ENCODE data around the gene ERICH2. TPM values are rescaled to one million over a fixed set of nuclear protein-coding genes. Genes with fewer than 3 reads are reported as not detected.

Gene ERICH2
- total RNA-seq, 1 experiment from 2014 or later = 0.74 TPM

DNA sequence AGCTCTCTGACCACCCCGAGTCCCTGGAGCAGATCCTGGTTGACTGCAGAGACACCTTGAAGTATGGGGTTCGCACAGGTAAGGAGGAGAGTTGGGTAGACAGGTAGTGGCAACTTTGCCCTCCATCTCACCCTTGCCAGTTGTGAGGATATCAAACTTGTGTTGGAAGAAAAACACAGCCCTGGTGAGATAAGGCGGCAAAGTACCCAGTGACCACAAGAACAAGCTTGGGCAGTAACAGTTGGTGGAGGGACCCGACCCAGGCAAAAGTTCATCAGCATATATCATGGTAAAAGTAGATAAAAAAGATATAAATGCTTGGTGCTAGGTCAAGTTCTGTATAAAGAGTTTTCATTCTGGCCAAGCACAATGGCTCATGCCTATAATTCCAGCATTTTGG lies 60.9 kb downstream of the ERICH2 start:
- in situ Hi-C loops (cut with HindIII; ENCODE audit: low pct_unique_long_range_greater_than_20kb, low sequenced_read_pairs) (no loop called here), intact Hi-C loops (cut with micrococcal nuclease; ENCODE audit: unreplicated experiment) (no loop called here)
- ChIA-PET CTCF (interaction anchor here (0.6 kb wide), 1 partner anchor 1352 kb away, joined by 5 read pairs; the partner anchor contains the start of gene BBS5), POLR2A (interaction anchor here (0.7 kb wide), 1 partner anchor 31 kb away, joined by 4 read pairs; no protein-coding TSS in a partner anchor)
- DNase-seq (ENCODE audit: low read depth, low spot score) (no peak), ATAC-seq (no peak)
- H3K27ac ChIP-seq (ENCODE audit: low read length) = no peak overlapping the region
- no peaks in the 10 kb centered on the region for H3K9me3 ChIP-seq (ENCODE audit: control insufficient read depth, insufficient read depth, low read depth, low read length)
- BruUV-seq (replicated peaks) = no TSS peak
- H3K36me3 ChIP-seq (ENCODE audit: control insufficient read depth, insufficient read depth, low read length) = no peaks in the 10 kb centered on the region
- no peak overlapping the region for H3K4me3 ChIP-seq (ENCODE audit: low read depth in 2 of 2, low read length in 2 of 2)
- no peaks in the 10 kb centered on the region for H3K27me3 ChIP-seq (ENCODE audit: control insufficient read depth, insufficient read depth, low read length)
- TF ChIP-seq CTCF (IDR thresholded peaks at IDR 0.05) (no peak), POLR2AphosphoS5 (IDR thresholded peaks at IDR 0.05; ENCODE audit: low read depth, low read length) (no peak), REST (IDR thresholded peaks at IDR 0.05; ENCODE audit: insufficient read depth in 1 of 2, low read depth in 2 of 2, low read length in 1 of 2) (no peak), SIN3A (IDR thresholded peaks at IDR 0.05; ENCODE audit: borderline replicate concordance, insufficient read depth, low read depth, low read length) (no peak), TCF7L2 (IDR thresholded peaks at IDR 0.05; ENCODE audit: low read depth, low read length) (no peak)
- H3K4me1 ChIP-seq (ENCODE audit: control insufficient read depth, insufficient read depth, low read length) = no peaks in the 10 kb centered on the region

- no peaks in the 10 kb centered on the region for H3K27me3 ChIP-seq (ENCODE audit: control insufficient read depth, insufficient read depth, low read length)
- intact Hi-C loops (cut with micrococcal nuclease; ENCODE audit: unreplicated experiment) (no loop called here), in situ Hi-C loops (cut with HindIII; ENCODE audit: low pct_unique_long_range_greater_than_20kb, low sequenced_read_pairs) (no loop called here)
- H3K9me3 ChIP-seq (ENCODE audit: control insufficient read depth, insufficient read depth, low read depth, low read length) = no peaks in the 10 kb centered on the region
- no TSS peak for BruUV-seq (replicated peaks)
- no peak for ATAC-seq
- CTCF ChIA-PET = interaction anchor here (0.6 kb wide), 1 partner anchor 1259 kb away, joined by 3 read pairs; no protein-coding TSS in a partner anchor
- no peaks in the 10 kb centered on the region for H3K4me1 ChIP-seq (ENCODE audit: control insufficient read depth, insufficient read depth, low read length)
- H3K4me3 ChIP-seq (ENCODE audit: low read depth in 2 of 2, low read length in 2 of 2) = no peak overlapping the region
- H3K27ac ChIP-seq (ENCODE audit: low read length) = no peak overlapping the region
- H3K36me3 ChIP-seq (ENCODE audit: control insufficient read depth, insufficient read depth, low read length) = no peaks in the 10 kb centered on the region
- no peak for TF ChIP-seq POLR2AphosphoS5 (IDR thresholded peaks at IDR 0.05; ENCODE audit: low read depth, low read length)
- TF ChIP-seq CTCF (IDR thresholded peaks at IDR 0.05) = no peak
- no peak for TF ChIP-seq SIN3A (IDR thresholded peaks at IDR 0.05; ENCODE audit: borderline replicate concordance, insufficient read depth, low read depth, low read length)
- TF ChIP-seq REST (IDR thresholded peaks at IDR 0.05; ENCODE audit: insufficient read depth in 1 of 2, low read depth in 2 of 2, low read length in 1 of 2) = no peak
- no peak for TF ChIP-seq TCF7L2 (IDR thresholded peaks at IDR 0.05; ENCODE audit: low read depth, low read length)
- POLR2A ChIA-PET = no interaction called here
- DNase-seq (ENCODE audit: low read depth, low spot score) = no peak
These were observed 65.8 kb downstream of the ERICH2 start for GRCh38 chr2:170836027-170836426.
